SKM-1 treated with dmso at 0.1 percent for 144 hours (cell line): ENCODE results near the gene DMRTB1.

ENCODE experiments used
- DNase-seq: peaks from one replicate; lab custom pipeline; 2025; ENCODE audit not compliant: unreplicated experiment; lab: John Stamatoyannopoulos, UW

Gene DMRTB1

GRCh38 chr1:53484705-53485477, 25.7 kb downstream of the DMRTB1 start:
- no peak for DNase-seq

GRCh38 chr1:53485478-53486394, 26.5 kb downstream of the DMRTB1 start:
- DNase-seq, result peak; percentile 57

- DNase-seq, result no peak
Observed at GRCh38 chr1:53486395-53487026, 27.3 kb downstream of the DMRTB1 start.

- no peak for DNase-seq
Observed at GRCh38 chr1:53490351-53490750, 31.2 kb downstream of the DMRTB1 start.

GRCh38 chr1:53495633-53496345, 36.6 kb downstream of the DMRTB1 start:
- no peak for DNase-seq

- no peak for DNase-seq
Observed at GRCh38 chr1:53498555-53499131, 39.4 kb downstream of the DMRTB1 start.

- no peak for DNase-seq
Observed at GRCh38 chr1:53499257-53500203, 40.3 kb downstream of the DMRTB1 start.

GRCh38 chr1:53500204-53501064, 41.2 kb downstream of the DMRTB1 start:
- DNase-seq, result no peak

GRCh38 chr1:53501065-53502005, 42.1 kb downstream of the DMRTB1 start:
- DNase-seq, result no peak

- DNase-seq, result no peak
Observed at GRCh38 chr1:53502641-53503432, 43.6 kb downstream of the DMRTB1 start.

GRCh38 chr1:53503433-53504217, 44.4 kb downstream of the DMRTB1 start:
- DNase-seq, result no peak

GRCh38 chr1:53504901-53505300, 45.7 kb downstream of the DMRTB1 start:
- no peak for DNase-seq

GRCh38 chr1:53505401-53505800, 46.2 kb downstream of the DMRTB1 start:
- no peak for DNase-seq

GRCh38 chr1:53505891-53506290, 46.7 kb downstream of the DMRTB1 start:
- no peak for DNase-seq

- DNase-seq, result no peak
Observed at GRCh38 chr1:53506355-53507050, 47.3 kb downstream of the DMRTB1 start.
